ENCODE results near the gene KDM4C.

DNA sequence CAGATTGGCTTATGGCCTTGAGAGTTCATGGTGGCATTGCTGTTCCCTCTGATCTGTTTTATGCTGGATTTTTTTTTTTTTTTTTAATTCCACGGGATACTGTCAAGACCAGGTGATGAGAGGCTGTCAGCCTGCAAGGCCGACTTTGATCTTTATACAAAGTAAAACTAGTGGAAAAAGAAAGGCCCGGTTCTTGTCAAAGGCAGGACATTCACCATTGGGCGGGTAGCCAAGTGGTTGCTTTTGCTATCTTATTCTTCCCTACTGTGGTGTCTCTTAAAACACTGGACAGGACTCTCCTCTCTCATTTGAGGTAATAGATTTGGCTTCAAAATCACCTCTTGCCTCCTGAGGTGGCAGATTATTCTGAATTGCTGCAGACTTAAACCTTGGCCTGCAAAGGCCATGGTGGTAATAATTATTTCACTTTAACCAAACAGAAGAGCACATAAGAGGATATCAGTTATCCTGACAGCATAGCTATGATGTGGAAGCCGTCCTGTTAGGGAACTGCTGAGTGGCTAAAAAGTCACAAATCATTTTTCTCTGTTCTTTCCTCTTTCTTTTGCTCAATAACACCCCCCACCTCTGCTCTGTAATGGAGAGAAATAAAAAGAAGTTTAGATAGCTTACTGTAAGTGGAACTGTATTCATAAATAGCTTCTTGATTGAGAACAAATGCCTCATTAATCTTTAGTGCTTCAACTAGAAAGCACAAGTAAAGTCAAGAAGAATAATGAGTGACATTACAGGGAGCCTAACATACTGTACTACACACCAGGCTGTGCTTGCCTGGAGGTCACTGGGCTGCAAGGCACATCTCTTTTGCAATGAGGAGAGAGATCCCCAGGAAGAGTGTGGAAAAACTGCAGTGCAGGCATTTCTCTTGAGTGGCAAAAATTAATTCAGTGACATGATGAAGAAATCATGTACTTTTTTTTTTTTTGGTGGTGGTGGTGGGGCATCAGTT is 275.6 kb downstream of the KDM4C start:
- TF ChIP-seq EP300 (IDR thresholded peaks at IDR 0.05; ENCODE audit: borderline replicate concordance) (no peak), CREB1 (IDR thresholded peaks at IDR 0.05; ENCODE audit: low read depth) (no peak), FOXM1 (IDR thresholded peaks at IDR 0.05; ENCODE audit: borderline replicate concordance, low read depth) (no peak), NFIC (IDR thresholded peaks at IDR 0.05) (no peak), YY1 (IDR thresholded peaks at IDR 0.05; ENCODE audit: low read depth) (no peak), TAF1 (IDR thresholded peaks at IDR 0.05; ENCODE audit: low read depth) (no peak), RAD21 (IDR thresholded peaks at IDR 0.05; ENCODE audit: low read depth) (no peak), EGR1 (IDR thresholded peaks at IDR 0.05) (no peak)
- TF ChIP-seq, protein P1, sequence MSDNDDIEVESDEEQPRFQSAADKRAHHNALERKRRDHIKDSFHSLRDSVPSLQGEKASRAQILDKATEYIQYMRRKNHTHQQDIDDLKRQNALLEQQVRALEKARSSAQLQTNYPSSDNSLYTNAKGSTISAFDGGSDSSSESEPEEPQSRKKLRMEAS (IDR thresholded peaks at IDR 0.05): no peak
- TF ChIP-seq, protein P2, sequence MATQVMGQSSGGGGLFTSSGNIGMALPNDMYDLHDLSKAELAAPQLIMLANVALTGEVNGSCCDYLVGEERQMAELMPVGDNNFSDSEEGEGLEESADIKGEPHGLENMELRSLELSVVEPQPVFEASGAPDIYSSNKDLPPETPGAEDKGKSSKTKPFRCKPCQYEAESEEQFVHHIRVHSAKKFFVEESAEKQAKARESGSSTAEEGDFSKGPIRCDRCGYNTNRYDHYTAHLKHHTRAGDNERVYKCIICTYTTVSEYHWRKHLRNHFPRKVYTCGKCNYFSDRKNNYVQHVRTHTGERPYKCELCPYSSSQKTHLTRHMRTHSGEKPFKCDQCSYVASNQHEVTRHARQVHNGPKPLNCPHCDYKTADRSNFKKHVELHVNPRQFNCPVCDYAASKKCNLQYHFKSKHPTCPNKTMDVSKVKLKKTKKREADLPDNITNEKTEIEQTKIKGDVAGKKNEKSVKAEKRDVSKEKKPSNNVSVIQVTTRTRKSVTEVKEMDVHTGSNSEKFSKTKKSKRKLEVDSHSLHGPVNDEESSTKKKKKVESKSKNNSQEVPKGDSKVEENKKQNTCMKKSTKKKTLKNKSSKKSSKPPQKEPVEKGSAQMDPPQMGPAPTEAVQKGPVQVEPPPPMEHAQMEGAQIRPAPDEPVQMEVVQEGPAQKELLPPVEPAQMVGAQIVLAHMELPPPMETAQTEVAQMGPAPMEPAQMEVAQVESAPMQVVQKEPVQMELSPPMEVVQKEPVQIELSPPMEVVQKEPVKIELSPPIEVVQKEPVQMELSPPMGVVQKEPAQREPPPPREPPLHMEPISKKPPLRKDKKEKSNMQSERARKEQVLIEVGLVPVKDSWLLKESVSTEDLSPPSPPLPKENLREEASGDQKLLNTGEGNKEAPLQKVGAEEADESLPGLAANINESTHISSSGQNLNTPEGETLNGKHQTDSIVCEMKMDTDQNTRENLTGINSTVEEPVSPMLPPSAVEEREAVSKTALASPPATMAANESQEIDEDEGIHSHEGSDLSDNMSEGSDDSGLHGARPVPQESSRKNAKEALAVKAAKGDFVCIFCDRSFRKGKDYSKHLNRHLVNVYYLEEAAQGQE (IDR thresholded peaks at IDR 0.05; ENCODE audit: low read depth): no peak
- TF ChIP-seq, protein P3, sequence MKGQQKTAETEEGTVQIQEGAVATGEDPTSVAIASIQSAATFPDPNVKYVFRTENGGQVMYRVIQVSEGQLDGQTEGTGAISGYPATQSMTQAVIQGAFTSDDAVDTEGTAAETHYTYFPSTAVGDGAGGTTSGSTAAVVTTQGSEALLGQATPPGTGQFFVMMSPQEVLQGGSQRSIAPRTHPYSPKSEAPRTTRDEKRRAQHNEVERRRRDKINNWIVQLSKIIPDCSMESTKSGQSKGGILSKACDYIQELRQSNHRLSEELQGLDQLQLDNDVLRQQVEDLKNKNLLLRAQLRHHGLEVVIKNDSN (IDR thresholded peaks at IDR 0.05): no peak
